Ishikawa (cell line): ENCODE data around the gene NCBP3.

Experiments used
- EGR1 ChIP-seq: IDR thresholded peaks from 2 replicates; pipeline ENCODE4 v1.6.1; 2012
- EP300 ChIP-seq: IDR thresholded peaks from 2 replicates; pipeline ENCODE4 v1.6.1; 2012; ENCODE audit warnings: borderline replicate concordance
- FOXM1 ChIP-seq: IDR thresholded peaks from 2 replicates; pipeline ENCODE4 v1.6.1; 2012; ENCODE audit warnings: low read depth, borderline replicate concordance
- NFIC ChIP-seq: IDR thresholded peaks from 2 replicates; pipeline ENCODE4 v1.6.1; 2012
- RAD21 ChIP-seq: IDR thresholded peaks from 2 replicates; pipeline ENCODE4 v1.6.1; 2012; ENCODE audit warnings: low read depth
- TAF1 ChIP-seq: IDR thresholded peaks from 2 replicates; pipeline ENCODE4 v1.6.1; 2012; ENCODE audit warnings: low read depth, mild to moderate bottlenecking
- TCF12 ChIP-seq: IDR thresholded peaks from 2 replicates; pipeline ENCODE4 v1.6.1; 2012; ENCODE audit warnings: low read depth
- TEAD4 ChIP-seq: IDR thresholded peaks from 2 replicates; pipeline ENCODE4 v1.6.1; 2012
- YY1 ChIP-seq: IDR thresholded peaks from 2 replicates; pipeline ENCODE4 v1.6.1; 2012; ENCODE audit warnings: low read depth
- ZBTB7A ChIP-seq: IDR thresholded peaks from 2 replicates; pipeline ENCODE4 v1.6.1; 2012; ENCODE audit warnings: low read depth
- TF ChIP-seq, protein P1 (sequence below): IDR thresholded peaks from 2 replicates; pipeline ENCODE4 v1.6.1; 2012; ENCODE audit warnings: low read depth, mild to moderate bottlenecking
- TF ChIP-seq, protein P2 (sequence below): IDR thresholded peaks from 2 replicates; pipeline ENCODE4 v1.6.1; 2012
- TF ChIP-seq, protein P3 (sequence below): IDR thresholded peaks from 2 replicates; pipeline ENCODE4 v1.6.1; 2012

GRCh38 chr17:3818786-3819185 is 27.3 kb downstream of the NCBP3 start:
- TF ChIP-seq, protein P1, sequence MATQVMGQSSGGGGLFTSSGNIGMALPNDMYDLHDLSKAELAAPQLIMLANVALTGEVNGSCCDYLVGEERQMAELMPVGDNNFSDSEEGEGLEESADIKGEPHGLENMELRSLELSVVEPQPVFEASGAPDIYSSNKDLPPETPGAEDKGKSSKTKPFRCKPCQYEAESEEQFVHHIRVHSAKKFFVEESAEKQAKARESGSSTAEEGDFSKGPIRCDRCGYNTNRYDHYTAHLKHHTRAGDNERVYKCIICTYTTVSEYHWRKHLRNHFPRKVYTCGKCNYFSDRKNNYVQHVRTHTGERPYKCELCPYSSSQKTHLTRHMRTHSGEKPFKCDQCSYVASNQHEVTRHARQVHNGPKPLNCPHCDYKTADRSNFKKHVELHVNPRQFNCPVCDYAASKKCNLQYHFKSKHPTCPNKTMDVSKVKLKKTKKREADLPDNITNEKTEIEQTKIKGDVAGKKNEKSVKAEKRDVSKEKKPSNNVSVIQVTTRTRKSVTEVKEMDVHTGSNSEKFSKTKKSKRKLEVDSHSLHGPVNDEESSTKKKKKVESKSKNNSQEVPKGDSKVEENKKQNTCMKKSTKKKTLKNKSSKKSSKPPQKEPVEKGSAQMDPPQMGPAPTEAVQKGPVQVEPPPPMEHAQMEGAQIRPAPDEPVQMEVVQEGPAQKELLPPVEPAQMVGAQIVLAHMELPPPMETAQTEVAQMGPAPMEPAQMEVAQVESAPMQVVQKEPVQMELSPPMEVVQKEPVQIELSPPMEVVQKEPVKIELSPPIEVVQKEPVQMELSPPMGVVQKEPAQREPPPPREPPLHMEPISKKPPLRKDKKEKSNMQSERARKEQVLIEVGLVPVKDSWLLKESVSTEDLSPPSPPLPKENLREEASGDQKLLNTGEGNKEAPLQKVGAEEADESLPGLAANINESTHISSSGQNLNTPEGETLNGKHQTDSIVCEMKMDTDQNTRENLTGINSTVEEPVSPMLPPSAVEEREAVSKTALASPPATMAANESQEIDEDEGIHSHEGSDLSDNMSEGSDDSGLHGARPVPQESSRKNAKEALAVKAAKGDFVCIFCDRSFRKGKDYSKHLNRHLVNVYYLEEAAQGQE, result no peak
- no peak for TF ChIP-seq TAF1
- no peak for TF ChIP-seq TCF12
- TF ChIP-seq, protein P2, sequence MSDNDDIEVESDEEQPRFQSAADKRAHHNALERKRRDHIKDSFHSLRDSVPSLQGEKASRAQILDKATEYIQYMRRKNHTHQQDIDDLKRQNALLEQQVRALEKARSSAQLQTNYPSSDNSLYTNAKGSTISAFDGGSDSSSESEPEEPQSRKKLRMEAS, result no peak
- no peak for TF ChIP-seq EP300
- TF ChIP-seq ZBTB7A, result no peak
- no peak for TF ChIP-seq RAD21
- TF ChIP-seq YY1, result no peak
- TF ChIP-seq, protein P3, sequence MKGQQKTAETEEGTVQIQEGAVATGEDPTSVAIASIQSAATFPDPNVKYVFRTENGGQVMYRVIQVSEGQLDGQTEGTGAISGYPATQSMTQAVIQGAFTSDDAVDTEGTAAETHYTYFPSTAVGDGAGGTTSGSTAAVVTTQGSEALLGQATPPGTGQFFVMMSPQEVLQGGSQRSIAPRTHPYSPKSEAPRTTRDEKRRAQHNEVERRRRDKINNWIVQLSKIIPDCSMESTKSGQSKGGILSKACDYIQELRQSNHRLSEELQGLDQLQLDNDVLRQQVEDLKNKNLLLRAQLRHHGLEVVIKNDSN, result no peak
- TF ChIP-seq NFIC, result no peak
- TF ChIP-seq FOXM1, result no peak
- TF ChIP-seq TEAD4, result no peak
- TF ChIP-seq EGR1, result no peak
